ENCODE results near the gene NAGPA. TPM values are rescaled to one million over a fixed set of nuclear protein-coding genes. Genes with fewer than 3 reads are reported as not detected.

Gene NAGPA
- total and polyA plus RNA-seq, 2 of the 13 experiments (the other 11 are each of a cell fraction or from before 2014, with no cell fraction given): 27.1 to 60.3 TPM

- peak; percentile 73 for TF ChIP-seq ARID5B (CRISPR knock-in tag; IDR thresholded peaks at IDR 0.05)
- TF ChIP-seq ZMAT5 (CRISPR knock-in tag; IDR thresholded peaks at IDR 0.05; ENCODE audit: borderline replicate concordance, low read depth): no peak
- TF ChIP-seq PATZ1 (CRISPR knock-in tag; IDR thresholded peaks at IDR 0.05): no peak; the same call in none of the 2 replicates
- no peak; the same call in 1 of the 2 replicates for TF ChIP-seq CBX5 (CRISPR knock-in tag; IDR thresholded peaks at IDR 0.05; ENCODE audit: borderline replicate concordance)
- no peak for TF ChIP-seq RNF219 (CRISPR knock-in tag; IDR thresholded peaks at IDR 0.05)
- no peak for TF ChIP-seq ZNF800 (CRISPR knock-in tag; IDR thresholded peaks at IDR 0.05)
- TF ChIP-seq ZFY (CRISPR knock-in tag; IDR thresholded peaks at IDR 0.05): no peak
- TF ChIP-seq SNAI1 (CRISPR knock-in tag; IDR thresholded peaks at IDR 0.05; ENCODE audit: borderline replicate concordance): no peak
- TF ChIP-seq FOSL2 (CRISPR knock-in tag; IDR thresholded peaks at IDR 0.05): peak; percentile 91
- TF ChIP-seq ZNF512B (CRISPR knock-in tag; IDR thresholded peaks at IDR 0.05; ENCODE audit: borderline replicate concordance): no peak
- no peak for TF ChIP-seq NCOA1 (CRISPR knock-in tag; IDR thresholded peaks at IDR 0.05)
- TF ChIP-seq ZNF580 (CRISPR knock-in tag; IDR thresholded peaks at IDR 0.05; ENCODE audit: borderline replicate concordance, low read depth): 0 out of 2 replicates have a peak, but pooled peaks have one; percentile 13
- no peak for TF ChIP-seq TEAD3 (CRISPR knock-in tag; optimal IDR thresholded peaks at IDR 0.05; ENCODE audit: borderline replicate concordance)
- no peak for TF ChIP-seq ZNF12 (CRISPR knock-in tag; IDR thresholded peaks at IDR 0.05)
- TF ChIP-seq HDAC1 (CRISPR knock-in tag; IDR thresholded peaks at IDR 0.05): peak; percentile 61; the same call in 1 of the 2 replicates
Measured at GRCh38 chr16:5032748-5033167, 977 bp downstream of the NAGPA start (continued).

Data from HepG2 (cell line).